ENCODE results near the gene LTK. TPM values are rescaled to one million over a fixed set of nuclear protein-coding genes. Genes with fewer than 3 reads are reported as not detected.

The LTK gene
- total and polyA plus RNA-seq, 4 donors, result 1.3 to 10.6 (median 6.0) TPM

DNA sequence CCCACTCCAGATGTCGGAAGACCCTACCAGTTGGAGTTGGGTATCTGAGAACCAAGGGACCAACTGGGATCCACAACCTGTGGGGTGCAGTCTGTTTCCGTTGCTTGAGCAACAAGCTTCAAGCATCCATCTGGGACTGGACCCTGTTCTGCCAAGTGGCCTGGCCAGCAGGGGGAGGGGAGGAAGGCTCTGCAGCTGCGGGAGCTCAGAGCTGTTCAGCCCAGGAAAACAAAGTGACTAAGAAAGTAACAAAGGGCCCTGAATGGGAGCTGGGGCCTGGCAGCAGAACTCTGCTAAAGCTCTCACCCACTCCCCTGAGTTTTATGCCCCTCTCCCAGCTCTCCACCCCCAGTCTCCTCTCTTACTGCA lies 48.1 kb upstream of the LTK start:
- peak; percentile 81 to 90 (median 84) for DNase-seq
- H3K4me1 ChIP-seq (ENCODE audit: control insufficient read depth in 5 of 5, insufficient read depth in 5 of 5, low read length in 5 of 5), result peaks cover 0 to 62% (median 13%) of the 10 kb centered on the region in 5 donors
- 72 to 89% methylated on average over 3 of the region's 3 CpGs for WGBS, 2 donors

DNA sequence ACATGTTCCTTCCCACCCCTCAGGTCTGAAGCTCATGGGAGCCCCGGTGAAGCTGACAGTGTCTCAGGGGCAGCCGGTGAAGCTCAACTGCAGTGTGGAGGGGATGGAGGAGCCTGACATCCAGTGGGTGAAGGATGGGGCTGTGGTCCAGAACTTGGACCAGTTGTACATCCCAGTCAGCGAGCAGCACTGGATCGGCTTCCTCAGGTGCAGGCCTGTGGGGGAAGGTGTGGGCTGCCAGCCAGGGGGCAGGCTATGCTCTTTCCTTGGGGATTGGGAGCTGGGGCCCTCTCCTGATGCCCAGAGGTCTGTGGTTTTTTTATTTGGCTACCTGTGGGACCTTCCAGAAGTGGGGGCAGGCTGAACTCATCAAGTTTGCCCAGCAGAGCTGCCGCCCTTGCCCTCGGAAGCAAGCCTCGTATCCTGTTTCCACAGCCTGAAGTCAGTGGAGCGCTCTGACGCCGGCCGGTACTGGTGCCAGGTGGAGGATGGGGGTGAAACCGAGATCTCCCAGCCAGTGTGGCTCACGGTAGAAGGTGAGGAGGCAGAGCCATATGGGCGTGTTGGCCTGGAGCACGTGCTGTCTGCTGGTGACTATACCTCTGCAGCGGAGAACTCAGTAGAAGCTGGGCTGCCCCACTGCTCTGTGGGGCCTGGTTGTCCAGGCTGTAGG lies 47.6 kb upstream of the LTK start:
- H3K9ac ChIP-seq (ENCODE audit: insufficient read depth in 1 of 2, low read length in 2 of 2), result no peak overlapping the region
- peaks cover 0 to 3% (median 0%) of the 10 kb centered on the region in 4 donors for H3K9me3 ChIP-seq (ENCODE audit: control insufficient read depth in 4 of 4, insufficient read depth in 3 of 4, low read length in 3 of 4)
- ATAC-seq (ENCODE audit: insufficient read depth, low FRiP score), result no peak
- peak overlapping the region in 1 of 2 donors; percentile 10 for H3K27ac ChIP-seq (ENCODE audit: low read depth in 1 of 2, low read length in 1 of 2)
- no peak overlapping the region for H3K4me3 ChIP-seq
- no peak for DNase-seq
- no peaks in the 10 kb centered on the region for H3K27me3 ChIP-seq (ENCODE audit: control insufficient read depth in 3 of 3, insufficient read depth in 3 of 3, low read length in 2 of 3)
- WGBS, 2 donors, result 92 to 94% methylated on average over 16 of the region's 16 CpGs
- H3K4me1 ChIP-seq (ENCODE audit: control insufficient read depth in 5 of 5, insufficient read depth in 5 of 5, low read length in 5 of 5), result peaks cover 0 to 58% (median 11%) of the 10 kb centered on the region in 5 donors
- TF ChIP-seq, protein P1, sequence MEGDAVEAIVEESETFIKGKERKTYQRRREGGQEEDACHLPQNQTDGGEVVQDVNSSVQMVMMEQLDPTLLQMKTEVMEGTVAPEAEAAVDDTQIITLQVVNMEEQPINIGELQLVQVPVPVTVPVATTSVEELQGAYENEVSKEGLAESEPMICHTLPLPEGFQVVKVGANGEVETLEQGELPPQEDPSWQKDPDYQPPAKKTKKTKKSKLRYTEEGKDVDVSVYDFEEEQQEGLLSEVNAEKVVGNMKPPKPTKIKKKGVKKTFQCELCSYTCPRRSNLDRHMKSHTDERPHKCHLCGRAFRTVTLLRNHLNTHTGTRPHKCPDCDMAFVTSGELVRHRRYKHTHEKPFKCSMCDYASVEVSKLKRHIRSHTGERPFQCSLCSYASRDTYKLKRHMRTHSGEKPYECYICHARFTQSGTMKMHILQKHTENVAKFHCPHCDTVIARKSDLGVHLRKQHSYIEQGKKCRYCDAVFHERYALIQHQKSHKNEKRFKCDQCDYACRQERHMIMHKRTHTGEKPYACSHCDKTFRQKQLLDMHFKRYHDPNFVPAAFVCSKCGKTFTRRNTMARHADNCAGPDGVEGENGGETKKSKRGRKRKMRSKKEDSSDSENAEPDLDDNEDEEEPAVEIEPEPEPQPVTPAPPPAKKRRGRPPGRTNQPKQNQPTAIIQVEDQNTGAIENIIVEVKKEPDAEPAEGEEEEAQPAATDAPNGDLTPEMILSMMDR (IDR thresholded peaks at IDR 0.05; ENCODE audit: control extremely low read depth, extremely low read depth), result no peak
- H3K36me3 ChIP-seq (ENCODE audit: control insufficient read depth in 4 of 4, insufficient read depth in 4 of 4, low read length in 4 of 4), result peaks cover 0 to 5% (median 3%) of the 10 kb centered on the region in 4 donors

More for the DNA sequence above, 48.1 kb upstream of the LTK start:
- H3K9ac ChIP-seq (ENCODE audit: insufficient read depth in 1 of 2, low read length in 2 of 2), result no peak overlapping the region
- ATAC-seq (ENCODE audit: insufficient read depth, low FRiP score), result no peak
- TF ChIP-seq, protein P1 (IDR thresholded peaks at IDR 0.05; ENCODE audit: control extremely low read depth, extremely low read depth), result no peak
- peaks cover 0 to 5% (median 3%) of the 10 kb centered on the region in 4 donors for H3K36me3 ChIP-seq (ENCODE audit: control insufficient read depth in 4 of 4, insufficient read depth in 4 of 4, low read length in 4 of 4)
- no peaks in the 10 kb centered on the region for H3K27me3 ChIP-seq (ENCODE audit: control insufficient read depth in 3 of 3, insufficient read depth in 3 of 3, low read length in 2 of 3)
- H3K4me3 ChIP-seq, result no peak overlapping the region
- H3K9me3 ChIP-seq (ENCODE audit: control insufficient read depth in 4 of 4, insufficient read depth in 3 of 4, low read length in 3 of 4), result peaks cover 0 to 3% (median 0%) of the 10 kb centered on the region in 4 donors
- no peak overlapping the region for H3K27ac ChIP-seq (ENCODE audit: low read depth in 1 of 2, low read length in 1 of 2)

DNA sequence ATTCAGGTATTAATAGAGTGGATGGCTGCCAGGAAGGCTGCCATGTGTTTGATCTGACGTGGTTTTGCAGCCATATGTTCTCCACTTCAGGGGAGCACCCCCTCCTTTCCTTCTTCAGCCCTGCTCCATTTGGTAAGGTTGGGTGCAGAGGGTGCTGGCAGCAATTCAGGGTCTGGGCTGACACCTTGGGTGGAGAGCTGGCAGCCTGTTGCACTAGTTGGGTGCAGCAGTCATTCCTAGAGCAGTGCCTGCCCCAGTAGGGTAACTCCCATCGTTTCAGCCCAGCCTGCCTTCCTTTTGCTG lies 46.9 kb upstream of the LTK start:
- H3K36me3 ChIP-seq (ENCODE audit: control insufficient read depth in 4 of 4, insufficient read depth in 4 of 4, low read length in 4 of 4), result peaks cover 0 to 5% (median 2%) of the 10 kb centered on the region in 4 donors
- no peak overlapping the region for H3K9ac ChIP-seq (ENCODE audit: insufficient read depth in 1 of 2, low read length in 2 of 2)
- DNase-seq (no peak), ATAC-seq (ENCODE audit: insufficient read depth, low FRiP score) (no peak)
- 43 to 61% methylated on average over 2 of the region's 2 CpGs for WGBS, 2 donors
- H3K27ac ChIP-seq (ENCODE audit: low read depth in 1 of 2, low read length in 1 of 2), result no peak overlapping the region
- H3K4me3 ChIP-seq, result no peak overlapping the region
- TF ChIP-seq, protein P1 (IDR thresholded peaks at IDR 0.05; ENCODE audit: control extremely low read depth, extremely low read depth), result no peak
- H3K4me1 ChIP-seq (ENCODE audit: control insufficient read depth in 5 of 5, insufficient read depth in 5 of 5, low read length in 5 of 5), result peaks cover 0 to 57% (median 11%) of the 10 kb centered on the region in 5 donors
- H3K9me3 ChIP-seq (ENCODE audit: control insufficient read depth in 4 of 4, insufficient read depth in 3 of 4, low read length in 3 of 4), result peaks cover 0 to 3% (median 0%) of the 10 kb centered on the region in 4 donors
- no peaks in the 10 kb centered on the region for H3K27me3 ChIP-seq (ENCODE audit: control insufficient read depth in 3 of 3, insufficient read depth in 3 of 3, low read length in 2 of 3)

Measured in lung (tissue), 12 donors.